IMR-90 (cell line): ENCODE data around the gene IGFBP5. TPM values are rescaled to one million over a fixed set of nuclear protein-coding genes. Genes with fewer than 3 reads are reported as not detected.
A peak's percentile ranks its signal among the peaks of the same experiment; 100 is the strongest.

Experiments used
- ATAC-seq: fragments of 200-7000 bp; cut with Tn5 transposase; 2 replicates; pipeline ENCODE4 v1.9.1; 2020; ENCODE audit warnings: low read depth, mild to moderate bottlenecking, moderate library complexity
- BruUV-seq: library from RNA; stranded (reverse); fragments of 400-500 nt; replicated peaks from 2 replicates; lab custom pipeline; 2021; lab: Mats Ljungman, UMichigan
- CTCF ChIA-PET: fragments of 300-600 bp; formaldehyde crosslinking; extraction: SDS; loops from one replicate; lab custom pipeline; 2021; ENCODE audit warnings: antibody characterized with exemption; lab: Yijun Ruan, JAX
- POLR2A ChIA-PET: fragments of 300-600 bp; sonication (Branson Sonifier 250); formaldehyde crosslinking; loops from one replicate; lab custom pipeline; 2022; ENCODE audit warnings: antibody characterized with exemption; ENCODE audit not compliant: unreplicated experiment; lab: Charles Lee
- DNase-seq: peaks from one replicate; pipeline ENCODE4 v3.0.0; 2013
- H2AFZ ChIP-seq: replicated peaks from 2 replicates; pipeline ENCODE3; 2013; ENCODE audit warnings: low read length, mild to moderate bottlenecking; ENCODE audit not compliant: poor library complexity
- H2AK5ac ChIP-seq: 2 replicates; pipeline ENCODE4 v1.6.1; 2013; ENCODE audit warnings: low read depth, low read length, inconsistent platforms
- H2AK9ac ChIP-seq: replicated peaks from 2 replicates; pipeline ENCODE3; 2013; ENCODE audit warnings: mild to moderate bottlenecking, low read depth, low read length, moderate library complexity; ENCODE audit not compliant: poor library complexity
- H2BK120ac ChIP-seq: 2 replicates; pipeline ENCODE4 v1.6.1; 2013; ENCODE audit warnings: low read depth, low read length, inconsistent platforms
- H2BK15ac ChIP-seq: 3 replicates; pipeline ENCODE4 v1.6.1; 2013; ENCODE audit warnings: low read depth, low read length, inconsistent platforms
- H2BK20ac ChIP-seq: 2 replicates; pipeline ENCODE4 v1.6.1; 2013; ENCODE audit warnings: low read depth, mild to moderate bottlenecking, inconsistent platforms, low read length, moderate library complexity
- H2BK5ac ChIP-seq: 2 replicates; pipeline ENCODE4 v1.6.1; 2013; ENCODE audit warnings: mild to moderate bottlenecking, low read depth, low read length, inconsistent platforms; ENCODE audit not compliant: poor library complexity, severe bottlenecking
- H3K14ac ChIP-seq: replicated peaks from 2 replicates; pipeline ENCODE4 v1.6.1; 2013; ENCODE audit warnings: low read depth, low read length, inconsistent platforms
- H3K18ac ChIP-seq: 2 replicates; pipeline ENCODE4 v1.6.1; 2013; ENCODE audit warnings: low read depth, low read length, control low read depth
- H3K23ac ChIP-seq: 2 replicates; pipeline ENCODE4 v1.6.1; 2013; ENCODE audit warnings: low read depth, low read length, inconsistent platforms
- H3K27ac ChIP-seq: 2 replicates; pipeline ENCODE4 v1.5.1; 2013; ENCODE audit warnings: mild to moderate bottlenecking, control low read depth, low read length; ENCODE audit not compliant: insufficient read depth
- H3K27me3 ChIP-seq: 2 replicates; pipeline ENCODE4 v1.6.1; 2013; ENCODE audit warnings: low read length; ENCODE audit not compliant: control insufficient read depth, insufficient read depth
- H3K36me3 ChIP-seq: 2 replicates; pipeline ENCODE4 v1.6.1; 2013; ENCODE audit warnings: low read length, mixed read lengths; ENCODE audit not compliant: control insufficient read depth, insufficient read depth
- H3K4ac ChIP-seq: 2 replicates; pipeline ENCODE4 v1.6.1; 2013; ENCODE audit warnings: low read depth, low read length, inconsistent platforms
- H3K4me1 ChIP-seq: 2 replicates; pipeline ENCODE4 v1.6.1; 2013; ENCODE audit warnings: low read length, mixed read lengths; ENCODE audit not compliant: control insufficient read depth, insufficient read depth
- H3K4me2 ChIP-seq: 2 replicates; pipeline ENCODE4 v1.6.1; 2013; ENCODE audit warnings: low read depth, mild to moderate bottlenecking, control low read depth, low read length, moderate library complexity
- H3K4me3 ChIP-seq: 2 replicates; pipeline ENCODE4 v1.5.1; 2013; ENCODE audit warnings: low read depth, mild to moderate bottlenecking, control low read depth, low read length, moderate library complexity; ENCODE audit not compliant: insufficient read depth
- H3K56ac ChIP-seq: 2 replicates; pipeline ENCODE4 v1.6.1; 2013; ENCODE audit warnings: low read length, inconsistent platforms; ENCODE audit not compliant: insufficient read depth; ENCODE audit errors: extremely low read depth
- H3K79me1 ChIP-seq, 2 experiments: 2 replicates each; pipeline ENCODE4 v1.6.1; 2013; ENCODE audit warnings: low read length in 2 of 2, inconsistent platforms in 1 of 2, low read depth in 1 of 2
- H3K9ac ChIP-seq: 2 replicates; pipeline ENCODE4 v1.6.1; 2013; ENCODE audit warnings: low read depth, low read length, control low read depth
- H3K9me1 ChIP-seq: 2 replicates; pipeline ENCODE4 v1.6.1; 2013; ENCODE audit warnings: low read length, inconsistent platforms; ENCODE audit not compliant: insufficient read depth
- H3K9me3 ChIP-seq: 2 replicates; pipeline ENCODE4 v1.6.1; 2013; ENCODE audit warnings: low read length; ENCODE audit not compliant: control insufficient read depth, insufficient read depth
- H4K20me1 ChIP-seq: 2 replicates; pipeline ENCODE4 v1.6.1; 2013; ENCODE audit warnings: low read length, inconsistent platforms; ENCODE audit not compliant: insufficient read depth
- H4K5ac ChIP-seq: 2 replicates; pipeline ENCODE4 v1.6.1; 2013; ENCODE audit warnings: mild to moderate bottlenecking, low read depth, low read length, control low read depth
- H4K8ac ChIP-seq, 2 experiments: 2 replicates each; pipeline ENCODE4 v1.6.1; 2013; ENCODE audit warnings: low read depth in 2 of 2, low read length in 2 of 2, control low read depth in 1 of 2, inconsistent platforms in 1 of 2
- H4K91ac ChIP-seq: 2 replicates; pipeline ENCODE4 v1.6.1; 2013; ENCODE audit warnings: low read depth, low read length, inconsistent platforms; ENCODE audit not compliant: insufficient read depth
- BHLHE40 ChIP-seq: fragments of 150-350 bp; IDR thresholded peaks from 2 replicates; pipeline ENCODE4 v1.6.1; 2016; ENCODE audit warnings: mild to moderate bottlenecking, low read depth, low read length
- CEBPB ChIP-seq: IDR thresholded peaks from 2 replicates; pipeline ENCODE4 v1.6.1; 2012; ENCODE audit warnings: low read depth, low read length, improper control_type of control experiment
- CHD1 ChIP-seq: IDR thresholded peaks from 2 replicates; pipeline ENCODE4 v1.6.1; 2012; ENCODE audit warnings: low read depth, low read length, improper control_type of control experiment
- CTCF ChIP-seq: conservative IDR thresholded peaks from 2 replicates; pipeline ENCODE4 v1.5.1; 2012; ENCODE audit warnings: mild to moderate bottlenecking, low read depth, low read length, improper control_type of control experiment
- ELK1 ChIP-seq: fragments of 150-350 bp; IDR thresholded peaks from 2 replicates; pipeline ENCODE4 v1.6.1; 2016; ENCODE audit warnings: low read depth, mild to moderate bottlenecking, low read length, moderate library complexity, borderline replicate concordance
- FOS ChIP-seq: fragments of 150-350 bp; IDR thresholded peaks from 2 replicates; pipeline ENCODE4 v1.6.1; 2016; ENCODE audit warnings: low read depth, low read length
- MAFK ChIP-seq: IDR thresholded peaks from 2 replicates; pipeline ENCODE4 v1.6.1; 2012; ENCODE audit warnings: low read depth, low read length, improper control_type of control experiment
- MAZ ChIP-seq: IDR thresholded peaks from 2 replicates; pipeline ENCODE4 v1.6.1; 2012; ENCODE audit warnings: low read depth, mild to moderate bottlenecking, low read length, improper control_type of control experiment, moderate library complexity, borderline replicate concordance
- NFE2L2 ChIP-seq: fragments of 150-350 bp; IDR thresholded peaks from 2 replicates; pipeline ENCODE4 v1.6.1; 2016; ENCODE audit warnings: low read depth, mild to moderate bottlenecking, low read length
- POLR2A ChIP-seq: IDR thresholded peaks from 2 replicates; pipeline ENCODE4 v1.6.1; 2012; ENCODE audit warnings: mild to moderate bottlenecking, low read depth, low read length
- RAD21 ChIP-seq: IDR thresholded peaks from 2 replicates; pipeline ENCODE4 v1.6.1; 2012; ENCODE audit warnings: low read length, improper control_type of control experiment
- RCOR1 ChIP-seq: IDR thresholded peaks from 2 replicates; pipeline ENCODE4 v1.6.1; 2012; ENCODE audit warnings: mild to moderate bottlenecking, low read length, improper control_type of control experiment; ENCODE audit not compliant: insufficient replicate concordance
- RFX5 ChIP-seq: IDR thresholded peaks from 2 replicates; pipeline ENCODE4 v1.8.0; 2012; ENCODE audit warnings: low read depth, mild to moderate bottlenecking, low read length, moderate library complexity
- SMC3 ChIP-seq: fragments of 150-350 bp; IDR thresholded peaks from 2 replicates; pipeline ENCODE4 v1.6.1; 2016; ENCODE audit warnings: low read depth, mild to moderate bottlenecking, antibody characterized with exemption, low read length, moderate library complexity
- USF2 ChIP-seq: fragments of 150-350 bp; IDR thresholded peaks from 2 replicates; pipeline ENCODE4 v1.6.1; 2017; ENCODE audit warnings: mild to moderate bottlenecking, antibody characterized with exemption, low read length, low read depth
- WGBS, 2 experiments: methylation state at CpG; one replicate each; pipeline versions ENCODE4 v1.1.5 to v1.1.7; 2013; ENCODE audit warnings: missing lambda C conversion rate in 2 of 2; ENCODE audit not compliant: insufficient read length in 1 of 2; ENCODE audit errors: extremely low coverage in 2 of 2; 5-methylcytosine and 5-hydroxymethylcytosine counted together
- dilution Hi-C: fragments of 300-500 bp; cut with HindIII; formaldehyde crosslinking; loops from one replicate; pipeline ENCODE4 v1.14.3; 2018; ENCODE audit warnings: low sequenced_read_pairs; ENCODE audit not compliant: unreplicated experiment
- in situ Hi-C: fragments of 300-500 bp; cut with MboI; formaldehyde crosslinking; loops from 3 replicates; pipeline ENCODE4 v1.14.3; 2019; ENCODE audit warnings: low sequenced_read_pairs, inconsistent platforms, mixed read lengths
- intact Hi-C: fragments of 100-400 bp; cut with micrococcal nuclease; formaldehyde crosslinking; loops from 2 replicates; pipeline ENCODE4 v1.10.0; 2022
- polyA plus RNA-seq, 3 experiments: library from polyadenylated mRNA; depleted of rRNA; stranded (reverse); fragments of >200 nt; gene quantifications; 2 replicates each; pipeline ENCODE4 v1.2.3, GENCODE V29; 2012; ENCODE audit warnings: low replicate concordance in 1 of 3
- total RNA-seq: library from RNA; depleted of rRNA; stranded (reverse); fragments of >200 nt; gene quantifications from 2 replicates; pipeline ENCODE4 v1.2.3, GENCODE V29; 2012

Gene IGFBP5
- total and polyA plus RNA-seq, 2 of the 4 experiments (the other 2 are of a cell fraction) = 392 to 1,339 TPM

GRCh38 chr2:216634370-216635148, 60.8 kb downstream of the IGFBP5 start:
- no peaks in the 10 kb centered on the region for H3K36me3 ChIP-seq
- intact Hi-C loops = loop anchor here (1.0 kb wide), 1 partner anchor 115 kb away; no protein-coding TSS in a partner anchor
- peaks cover 33% of the 10 kb centered on the region for H3K27me3 ChIP-seq
- no peak overlapping the region for H2BK120ac ChIP-seq
- peaks cover 4% of the 10 kb centered on the region; the same call in 1 of the 2 replicates for H3K4me1 ChIP-seq
- H4K20me1 ChIP-seq = no peaks in the 10 kb centered on the region
- H4K8ac ChIP-seq = no peak overlapping the region
- peak overlapping the region; percentile 48; the same call in 1 of the 2 replicates for H3K4me3 ChIP-seq
- H3K79me1 ChIP-seq = no peaks in the 10 kb centered on the region
- no peak overlapping the region for H2BK15ac ChIP-seq
- H3K56ac ChIP-seq = no peak overlapping the region
- no peak overlapping the region; the same call in 1 of the 2 replicates for H3K9ac ChIP-seq
- TF ChIP-seq POLR2A (no peak), CHD1 (no peak), FOS (no peak), BHLHE40 (no peak), CEBPB (no peak), RCOR1 (no peak), CTCF (no peak), RAD21 (no peak), MAZ (no peak), SMC3 (no peak), USF2 (no peak), NFE2L2 (no peak), RFX5 (no peak), MAFK (no peak), ELK1 (no peak)
- WGBS, 2 experiments = no CpG with 5 or more reads among the region's 23 CpGs
- no peak overlapping the region for H4K91ac ChIP-seq
- BruUV-seq = no TSS peak
- POLR2A ChIA-PET = interaction anchor here (0.6 kb wide), 1 partner anchor 118 kb away, joined by 4 read pairs; no protein-coding TSS in a partner anchor
- in situ Hi-C loops = no loop called here
- no peak overlapping the region for H3K27ac ChIP-seq
- no peak overlapping the region for H2BK20ac ChIP-seq
- no peaks in the 10 kb centered on the region for H3K9me1 ChIP-seq
- H3K9me3 ChIP-seq = no peaks in the 10 kb centered on the region
- dilution Hi-C loops = no loop called here
- H2AK9ac ChIP-seq = no peak overlapping the region
- H4K5ac ChIP-seq = no peak overlapping the region; the same call in 1 of the 2 replicates
- peak overlapping the region; percentile 49 for H3K4me2 ChIP-seq
- CTCF ChIA-PET = no interaction called here
- H3K4ac ChIP-seq = no peak overlapping the region
- peak overlapping the region; percentile 88 for H2AFZ ChIP-seq
- peak overlapping the region; percentile 38; the same call in 1 of the 2 replicates for H3K23ac ChIP-seq
- no peak overlapping the region for H2BK5ac ChIP-seq
- DNase-seq = no peak
- no peak overlapping the region for H3K14ac ChIP-seq
- no peak overlapping the region for H2AK5ac ChIP-seq
- no peak overlapping the region for H3K18ac ChIP-seq
- ATAC-seq = 0 out of 2 replicates have a peak, but pooled peaks have one; percentile 2
